SU-DHL-6 (cell line): ENCODE measurements around the gene GJC3.
"Not testable (repeated sequence)": the region's sequence is repeated elsewhere in the genome, so short reads cannot be mapped to it uniquely, and the experiment has no call there.

ENCODE experiments used
- H2AFZ ChIP-seq: fragments of 200-600 bp; sonication (generic); 2 replicates; pipeline ENCODE4 v1.6.1; 2014; ENCODE audit warnings: low read depth, mild to moderate bottlenecking, moderate library complexity, mixed read lengths, antibody characterized with exemption, low read length; ENCODE audit not compliant: severe bottlenecking
- H3F3A ChIP-seq: fragments of 200-600 bp; shearing (Covaris generic); 2 replicates; pipeline ENCODE4 v1.6.0; 2016; ENCODE audit warnings: antibody characterized with exemption, mild to moderate bottlenecking; ENCODE audit not compliant: insufficient read depth
- H3K27ac ChIP-seq: fragments of 200-600 bp; sonication (generic); 2 replicates; pipeline ENCODE4 v1.5.1; 2016; ENCODE audit warnings: low read depth, mild to moderate bottlenecking, low read length, moderate library complexity, mixed read lengths
- H3K27me3 ChIP-seq: fragments of 200-600 bp; sonication (generic), shearing (Covaris generic); 2 replicates; pipeline ENCODE4 v1.6.0; 2014; ENCODE audit warnings: mild to moderate bottlenecking, low read length
- H3K36me3 ChIP-seq: fragments of 200-600 bp; sonication (generic); 2 replicates; pipeline ENCODE4 v1.6.1; 2014; ENCODE audit warnings: mild to moderate bottlenecking, low read length, mixed read lengths
- H3K4me2 ChIP-seq: fragments of 300-600, 200-600 bp; shearing (Covaris generic), sonication (generic); 2 replicates; pipeline ENCODE4 v1.6.0; 2014; ENCODE audit warnings: low read length, low read depth, mild to moderate bottlenecking; ENCODE audit not compliant: poor library complexity, severe bottlenecking
- H3K4me3 ChIP-seq: fragments of 200-600 bp; sonication (generic); 2 replicates; pipeline ENCODE4 v1.5.1; 2014; ENCODE audit warnings: antibody characterized with exemption, low read length, mild to moderate bottlenecking, mixed read lengths; ENCODE audit not compliant: insufficient read depth, poor library complexity, severe bottlenecking
- H3K79me2 ChIP-seq: fragments of 200-600 bp; sonication (generic); 2 replicates; pipeline ENCODE4 v1.6.1; 2014; ENCODE audit warnings: mild to moderate bottlenecking, low read length, moderate library complexity; ENCODE audit not compliant: insufficient read depth
- H3K9ac ChIP-seq: fragments of 200-600 bp; sonication (generic); 2 replicates; pipeline ENCODE4 v1.7.0; 2014; ENCODE audit warnings: mild to moderate bottlenecking, low read length
- H3K9me2 ChIP-seq: fragments of 200-600 bp; sonication (generic); replicated peaks from 2 replicates; pipeline ENCODE4 v1.6.1; 2014; ENCODE audit warnings: low read length; ENCODE audit not compliant: insufficient read depth
- H3K9me3 ChIP-seq: fragments of 200-600 bp; sonication (generic); 2 replicates; pipeline ENCODE4 v1.6.1; 2014; ENCODE audit warnings: low read length, mixed read lengths; ENCODE audit not compliant: insufficient read depth
- H4K20me1 ChIP-seq: fragments of 200-600 bp; sonication (generic); 2 replicates; pipeline ENCODE4 v1.6.1; 2014; ENCODE audit warnings: low read depth, mild to moderate bottlenecking, antibody characterized with exemption, low read length, moderate library complexity, mixed read lengths
- EZH2phosphoT487 ChIP-seq: fragments of 200-600 bp; sonication (generic), shearing (Covaris generic); conservative IDR thresholded peaks from 2 replicates; pipeline ENCODE4 v1.6.1; 2018; ENCODE audit warnings: mild to moderate bottlenecking, antibody characterized with exemption, low read length, moderate library complexity, mixed read lengths
- TF ChIP-seq, protein P1 (sequence below): fragments of 200-600 bp; sonication (generic); IDR thresholded peaks from one replicate; pipeline ENCODE4 v1.5.1; 2017; ENCODE audit warnings: antibody characterized with exemption, mild to moderate bottlenecking, low read length, moderate library complexity; ENCODE audit not compliant: insufficient read depth, poor library complexity, severe bottlenecking

The GJC3 gene

DNA sequence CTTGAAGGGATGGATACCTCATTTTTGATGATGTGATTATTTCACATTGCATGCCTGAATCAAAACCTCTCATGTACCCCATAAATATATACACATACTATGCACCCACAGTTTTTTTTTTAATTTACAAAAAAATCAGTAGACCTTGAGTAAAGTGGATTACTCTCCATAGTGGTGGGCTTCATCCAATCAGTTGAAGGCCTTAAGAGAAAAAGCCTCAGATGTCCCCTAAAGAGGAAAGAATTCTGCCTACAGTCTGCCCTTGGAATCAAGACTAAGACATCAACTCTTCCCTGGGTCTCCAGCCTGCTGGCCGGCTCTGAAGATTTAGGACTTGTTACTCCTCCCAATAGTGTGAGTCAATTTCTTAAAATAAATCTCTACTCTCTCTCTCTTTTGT, 45.3 kb upstream of the GJC3 start:
- Histone ChIP-seq H3K4me2 (no peak overlapping the region), H3F3A (no peaks in the 10 kb centered on the region), H3K4me3 (no peak overlapping the region), H3K9me2 (no peaks in the 10 kb centered on the region), H3K36me3 (no peaks in the 10 kb centered on the region), H3K9me3 (no peaks in the 10 kb centered on the region), H3K9ac (no peak overlapping the region), H3K27ac (no peak overlapping the region), H3K79me2 (no peaks in the 10 kb centered on the region), H3K27me3 (no peaks in the 10 kb centered on the region), H4K20me1 (no peaks in the 10 kb centered on the region), H2AFZ (no peak overlapping the region)
- no peak for TF ChIP-seq EZH2phosphoT487
- TF ChIP-seq, protein P1, sequence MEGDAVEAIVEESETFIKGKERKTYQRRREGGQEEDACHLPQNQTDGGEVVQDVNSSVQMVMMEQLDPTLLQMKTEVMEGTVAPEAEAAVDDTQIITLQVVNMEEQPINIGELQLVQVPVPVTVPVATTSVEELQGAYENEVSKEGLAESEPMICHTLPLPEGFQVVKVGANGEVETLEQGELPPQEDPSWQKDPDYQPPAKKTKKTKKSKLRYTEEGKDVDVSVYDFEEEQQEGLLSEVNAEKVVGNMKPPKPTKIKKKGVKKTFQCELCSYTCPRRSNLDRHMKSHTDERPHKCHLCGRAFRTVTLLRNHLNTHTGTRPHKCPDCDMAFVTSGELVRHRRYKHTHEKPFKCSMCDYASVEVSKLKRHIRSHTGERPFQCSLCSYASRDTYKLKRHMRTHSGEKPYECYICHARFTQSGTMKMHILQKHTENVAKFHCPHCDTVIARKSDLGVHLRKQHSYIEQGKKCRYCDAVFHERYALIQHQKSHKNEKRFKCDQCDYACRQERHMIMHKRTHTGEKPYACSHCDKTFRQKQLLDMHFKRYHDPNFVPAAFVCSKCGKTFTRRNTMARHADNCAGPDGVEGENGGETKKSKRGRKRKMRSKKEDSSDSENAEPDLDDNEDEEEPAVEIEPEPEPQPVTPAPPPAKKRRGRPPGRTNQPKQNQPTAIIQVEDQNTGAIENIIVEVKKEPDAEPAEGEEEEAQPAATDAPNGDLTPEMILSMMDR = no peak

DNA sequence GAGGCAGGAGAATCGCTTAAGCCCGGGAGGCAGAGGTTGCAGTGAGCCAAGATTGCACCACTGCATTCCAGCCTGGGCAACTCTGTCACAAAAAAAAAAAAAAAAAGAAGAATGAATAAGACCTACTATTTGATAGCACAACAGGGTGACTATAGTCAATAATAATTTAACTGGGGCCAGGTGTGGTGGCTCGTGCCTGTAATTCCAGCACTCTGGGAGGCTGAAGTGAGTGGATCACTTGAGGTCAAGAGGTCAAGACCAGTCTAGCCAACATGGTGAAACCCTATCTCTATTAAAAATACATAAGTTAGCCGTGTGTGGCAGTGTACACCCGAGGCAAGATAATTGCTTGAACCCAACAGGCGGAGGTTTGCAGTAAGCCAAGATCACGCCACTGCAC, 44.4 kb upstream of the GJC3 start:
- not testable (repeated sequence) for H3K27ac ChIP-seq, H2AFZ ChIP-seq, H3K9me3 ChIP-seq, H4K20me1 ChIP-seq, H3K79me2 ChIP-seq, H3K4me3 ChIP-seq, H3K27me3 ChIP-seq, H3K9ac ChIP-seq, H3F3A ChIP-seq, H3K4me2 ChIP-seq, H3K36me3 ChIP-seq, H3K9me2 ChIP-seq

DNA sequence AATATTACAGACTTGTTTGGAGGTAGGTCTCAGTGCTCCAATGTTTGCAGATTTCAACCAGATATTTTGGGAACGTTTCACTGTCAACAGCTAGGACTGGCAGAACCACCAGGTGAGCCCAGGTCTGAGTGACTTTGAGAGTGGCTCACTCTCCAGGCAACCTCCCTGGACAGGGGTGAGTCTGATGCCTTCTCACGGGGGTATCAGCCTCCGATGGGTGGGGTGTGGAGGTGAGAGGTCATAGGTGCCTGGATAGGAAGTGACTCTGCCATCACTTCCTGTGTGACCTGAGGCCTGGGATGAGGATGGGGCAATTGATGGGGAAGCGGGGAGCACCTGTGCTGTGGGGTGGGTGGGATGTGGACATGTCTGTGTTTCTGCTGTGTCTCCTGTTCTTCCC, 41.8 kb upstream of the GJC3 start:
- Histone ChIP-seq H3K27me3 (no peaks in the 10 kb centered on the region), H4K20me1 (no peaks in the 10 kb centered on the region), H3K9me3 (no peaks in the 10 kb centered on the region), H3K79me2 (no peaks in the 10 kb centered on the region), H2AFZ (no peak overlapping the region), H3K4me2 (no peak overlapping the region), H3K27ac (no peak overlapping the region), H3K9ac (no peak overlapping the region), H3K36me3 (no peaks in the 10 kb centered on the region), H3K4me3 (no peak overlapping the region), H3K9me2 (no peaks in the 10 kb centered on the region), H3F3A (no peaks in the 10 kb centered on the region)
- TF ChIP-seq, protein P1 = no peak
- TF ChIP-seq EZH2phosphoT487 = no peak

DNA sequence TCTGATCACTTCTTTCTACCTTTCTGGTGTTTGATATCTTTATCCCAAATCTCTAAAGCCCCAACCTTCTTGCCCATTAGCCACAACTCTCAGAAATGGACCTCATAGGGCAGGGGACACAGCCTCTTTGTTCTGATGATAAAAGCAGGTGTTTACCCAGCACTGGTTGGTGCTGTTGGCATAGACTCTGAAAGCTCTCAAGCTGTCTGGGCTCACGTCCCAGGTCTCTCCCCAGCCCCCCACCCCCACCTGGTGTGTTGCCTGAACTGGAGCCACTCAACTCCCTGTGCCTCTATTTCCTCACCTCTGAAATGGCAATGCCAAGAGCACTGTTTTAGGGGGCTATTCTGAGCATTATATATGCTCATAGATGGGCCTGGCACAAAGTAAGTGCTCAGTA, 40.4 kb upstream of the GJC3 start:
- not testable (repeated sequence) for H3K9ac ChIP-seq, H3K4me2 ChIP-seq, H3K9me2 ChIP-seq, H3K79me2 ChIP-seq, H3F3A ChIP-seq, H2AFZ ChIP-seq, H3K9me3 ChIP-seq, H3K4me3 ChIP-seq, H3K27ac ChIP-seq, H3K27me3 ChIP-seq, H3K36me3 ChIP-seq, H4K20me1 ChIP-seq
